M059J (cell line): ENCODE results near the gene EIF1B. TPM values are rescaled to one million over a fixed set of nuclear protein-coding genes. Genes with fewer than 3 reads are reported as not detected.

Experiments used
- DNase-seq: peaks from one replicate; pipeline ENCODE4 v3.0.0-alpha.2; 2012; ENCODE audit warnings: low read depth
- total RNA-seq: library from RNA; depleted of rRNA; stranded (reverse); fragments of >200 nt; shearing (Covaris generic); gene quantifications from 2 replicates; pipeline ENCODE4 v1.2.3, GENCODE V29; 2014; rRNA removed

Gene EIF1B
- total RNA-seq, 1 experiment from 2014 or later: 15.4 TPM

DNA sequence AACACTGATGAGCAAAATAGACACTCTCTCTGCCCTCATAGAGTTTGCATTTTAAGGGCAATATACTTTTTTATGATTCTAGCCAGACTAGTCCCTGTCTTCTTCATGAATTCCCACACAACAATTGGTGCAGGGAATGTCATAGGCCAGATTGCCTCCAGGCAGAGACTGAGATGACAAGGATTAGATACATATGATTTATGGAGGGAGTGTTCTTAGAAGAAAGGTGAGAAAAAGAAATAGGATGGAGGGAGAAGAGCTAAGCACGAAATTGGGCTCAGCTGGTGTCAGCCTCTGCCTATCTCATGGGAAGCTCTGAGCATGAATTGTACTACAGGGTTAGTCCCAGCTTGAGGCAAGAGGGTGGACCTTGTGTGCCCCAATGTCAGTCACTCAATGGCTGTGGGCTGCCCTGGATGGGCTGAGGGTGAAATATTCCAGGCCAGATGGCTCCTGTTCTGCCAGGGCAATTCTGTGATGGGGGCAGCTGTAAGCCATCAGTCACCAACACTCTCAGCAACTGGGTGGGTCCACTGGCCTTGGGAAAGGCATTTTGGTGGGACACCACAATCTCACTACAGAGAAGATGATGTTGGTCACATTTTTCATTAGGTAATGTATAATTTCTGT lies 31.1 kb downstream of the EIF1B start:
- no peak for DNase-seq

DNA sequence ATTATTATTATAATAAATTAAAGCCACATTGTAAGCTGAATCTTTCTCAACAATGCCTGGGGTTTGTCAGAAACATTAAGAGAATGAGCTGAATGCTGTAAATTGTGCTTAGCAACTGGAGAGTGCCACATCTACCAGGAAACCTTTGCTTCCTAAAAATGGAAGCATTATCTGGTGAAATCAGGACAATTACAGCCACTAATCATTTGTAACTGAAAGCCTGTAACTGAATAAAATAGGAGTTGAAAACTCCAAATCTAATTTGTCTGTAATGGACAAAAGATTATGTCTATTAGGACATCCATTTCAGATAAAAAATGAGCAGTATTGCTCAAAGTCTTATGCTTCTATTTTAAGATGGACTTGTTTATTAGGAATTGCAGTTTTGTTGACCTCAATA lies 32.2 kb downstream of the EIF1B start:
- no peak for DNase-seq

DNA sequence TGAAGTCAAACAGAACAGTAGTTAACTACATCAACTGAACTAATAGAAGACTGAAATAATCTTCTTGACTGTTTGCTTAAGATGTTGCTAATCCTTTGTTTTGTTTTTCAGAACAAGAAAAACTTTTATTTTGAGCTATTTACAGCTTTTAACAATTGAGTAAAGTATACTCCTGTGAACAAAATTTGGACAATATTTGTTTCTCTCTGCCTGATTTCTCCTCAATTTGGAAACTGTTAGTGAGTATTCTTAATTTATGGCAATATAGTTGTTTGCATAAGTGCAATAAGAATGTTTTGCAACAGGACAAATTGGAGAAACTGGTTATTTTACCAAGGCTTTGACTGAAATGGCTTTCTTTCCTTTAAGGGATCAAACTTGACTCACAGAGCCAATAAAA lies 41.0 kb downstream of the EIF1B start:
- DNase-seq: no peak

DNA sequence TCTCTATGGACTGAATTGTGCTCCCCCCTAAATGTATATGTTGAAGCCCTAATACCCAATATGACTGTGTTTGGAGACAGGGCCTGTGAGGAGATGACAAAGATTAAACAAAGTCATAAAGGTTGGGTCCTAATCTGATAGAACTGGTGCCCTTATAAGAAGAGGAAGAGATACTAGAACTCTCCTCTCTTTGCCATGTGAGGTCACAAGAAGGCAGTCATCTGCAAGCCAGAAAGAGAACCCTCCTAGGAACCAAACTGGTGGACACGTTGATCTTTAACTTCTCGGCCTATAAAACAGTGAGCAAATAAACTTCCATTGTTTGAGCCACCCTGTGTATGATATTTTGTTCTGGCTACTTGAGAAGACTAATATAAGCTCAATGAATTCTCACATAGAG lies 45.9 kb downstream of the EIF1B start:
- DNase-seq: no peak

DNA sequence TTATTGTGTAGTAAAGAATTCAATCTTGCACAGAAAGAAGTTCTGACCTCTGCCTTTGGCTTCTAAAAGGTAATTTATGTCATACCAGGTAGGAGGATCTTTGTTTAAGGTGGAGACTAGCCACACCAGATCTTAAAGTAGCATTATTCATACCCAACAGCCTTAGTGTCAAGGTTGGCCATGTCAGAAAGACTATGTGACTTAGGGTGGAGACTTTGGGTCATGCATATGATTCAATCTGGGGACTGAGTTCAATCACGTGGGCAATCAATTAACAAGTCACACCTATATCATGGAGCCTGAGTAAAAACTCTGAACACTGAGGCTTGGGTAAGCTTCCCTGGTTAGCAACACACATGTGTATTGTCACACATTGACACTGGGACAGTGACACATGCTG lies 48.9 kb downstream of the EIF1B start:
- DNase-seq: no peak

Other genes starting within 250 kb of the EIF1B start
- gene ENTPD3, start 77.5 kb downstream of the EIF1B start, total RNA-seq: not detected in 2 replicates
- gene RPL14, start 147.6 kb downstream of the EIF1B start, total RNA-seq: 237 and 242 TPM in 2 replicates
- gene ZNF619, start 167.4 kb downstream of the EIF1B start, total RNA-seq: 4.1 and 4.4 TPM in 2 replicates
- gene ZNF620, start 196.3 kb downstream of the EIF1B start, total RNA-seq: 3.2 and 4.4 TPM in 2 replicates
- 3.4 and 7.9 TPM in 2 replicates for gene ZNF621, start 215.3 kb downstream of the EIF1B start, total RNA-seq